CD4-positive, CD25-positive, alpha-beta regulatory T cell (primary cell): ENCODE measurements around the gene SCAF8. TPM values are rescaled to one million over a fixed set of nuclear protein-coding genes. Genes with fewer than 3 reads are reported as not detected.
A peak's percentile ranks its signal among the peaks of the same experiment; 100 is the strongest.

ENCODE experiments used
- ATAC-seq, 2 donors: fragments of 150-1000 bp; cut with Tn5 transposase; one replicate each; pipeline ENCODE4 v1.10.0; 2021; ENCODE audit warnings: low read depth in 2 of 2, moderate number of reproducible peaks in 2 of 2, moderate library complexity in 1 of 2
- DNase-seq, 3 donors: peaks; one replicate each; pipeline versions ENCODE4 v3.0.0 to v3.0.0-alpha.2; 2012 to 2022; ENCODE audit warnings: mixed read lengths in 1 of 3
- H3K27ac ChIP-seq: one replicate; pipeline ENCODE4 v1.7.0; 2013; ENCODE audit warnings: mild to moderate bottlenecking, low read length; ENCODE audit not compliant: insufficient read depth, poor library complexity, severe bottlenecking
- H3K27me3 ChIP-seq: one replicate; pipeline ENCODE4 v1.7.0; 2013; ENCODE audit warnings: low read length; ENCODE audit not compliant: control insufficient read depth, insufficient read depth
- H3K36me3 ChIP-seq: one replicate; pipeline ENCODE4 v1.7.0; 2013; ENCODE audit warnings: mild to moderate bottlenecking, low read length, moderate library complexity; ENCODE audit not compliant: control insufficient read depth, insufficient read depth
- H3K4me1 ChIP-seq: 2 replicates; pipeline ENCODE4 v1.7.0; 2013; ENCODE audit warnings: mild to moderate bottlenecking, low read length; ENCODE audit not compliant: insufficient read depth, control insufficient read depth, poor library complexity, severe bottlenecking
- H3K4me3 ChIP-seq: one replicate; pipeline ENCODE4 v1.7.0; 2013; ENCODE audit warnings: low read depth, mild to moderate bottlenecking, low read length, moderate library complexity
- H3K9me3 ChIP-seq, 2 experiments: 1 replicate in 1 of 2; 2 replicates in 1 of 2; pipeline ENCODE4 v1.7.0; 2013; ENCODE audit warnings: low read length in 2 of 2, mild to moderate bottlenecking in 1 of 2, moderate library complexity in 1 of 2; ENCODE audit not compliant: control insufficient read depth in 2 of 2
- H3K27ac Mint-ChIP-seq, 3 donors: one replicate each; pipeline ENCODE4 v1.8.0; 2020 to 2022; ENCODE audit warnings: mild to moderate bottlenecking in 3 of 3, mixed read lengths in 3 of 3, moderate library complexity in 2 of 3
- H3K27me3 Mint-ChIP-seq: one replicate; pipeline ENCODE4 v1.8.0; 2022; ENCODE audit warnings: mild to moderate bottlenecking, mixed read lengths
- H3K36me3 Mint-ChIP-seq: one replicate; pipeline ENCODE4 v1.8.0; 2020; ENCODE audit warnings: mixed read lengths
- H3K4me1 Mint-ChIP-seq, 4 donors: one replicate each; pipeline ENCODE4 v1.8.0; 2020 to 2022; ENCODE audit warnings: mixed read lengths in 4 of 4, mild to moderate bottlenecking in 1 of 4
- H3K4me3 Mint-ChIP-seq, 4 donors: one replicate each; pipeline ENCODE4 v1.8.0; 2020 to 2022; ENCODE audit warnings: mild to moderate bottlenecking in 4 of 4, mixed read lengths in 4 of 4, moderate library complexity in 3 of 4
- H3K9me3 Mint-ChIP-seq, 7 donors: one replicate each; pipeline ENCODE4 v1.8.0; 2020 to 2022; ENCODE audit warnings: mixed read lengths in 7 of 7, mild to moderate bottlenecking in 3 of 7, moderate library complexity in 2 of 7
- polyA plus RNA-seq, 4 donors: library from polyadenylated mRNA; unstranded; fragments of 300-500 nt; fragmentation: Illumina TruSeq; gene quantifications; one replicate each; pipeline ENCODE4 v1.2.3, GENCODE V29; 2021
- total RNA-seq: library from RNA; stranded (reverse); gene quantifications from one replicate; pipeline ENCODE4 v1.2.3, GENCODE V29; 2022

Gene SCAF8
- total and polyA plus RNA-seq, 5 donors from 2014 or later: 13.7 to 72.0 (median 15.3) TPM

- Mint-ChIP-seq H3K4me3 (no peak overlapping the region), H3K4me1 (peaks cover 0 to 9% (median under 1%) of the 10 kb centered on the region in 4 donors), H3K27ac (no peak overlapping the region), H3K27me3 (no peaks in the 10 kb centered on the region), H3K36me3 (peaks cover 36% of the 10 kb centered on the region), H3K9me3 (no peaks in the 10 kb centered on the region)
- H3K4me1 ChIP-seq: no peaks in the 10 kb centered on the region
- H3K36me3 ChIP-seq: no peaks in the 10 kb centered on the region
- DNase-seq: no peak
- no peak overlapping the region for H3K4me3 ChIP-seq
- no peaks in the 10 kb centered on the region for H3K9me3 ChIP-seq
- no peak overlapping the region for H3K27ac ChIP-seq
- ATAC-seq: no peak
- no peaks in the 10 kb centered on the region for H3K27me3 ChIP-seq
Measured at GRCh38 chr6:154876486-154877280, 143.5 kb downstream of the SCAF8 start.

DNA sequence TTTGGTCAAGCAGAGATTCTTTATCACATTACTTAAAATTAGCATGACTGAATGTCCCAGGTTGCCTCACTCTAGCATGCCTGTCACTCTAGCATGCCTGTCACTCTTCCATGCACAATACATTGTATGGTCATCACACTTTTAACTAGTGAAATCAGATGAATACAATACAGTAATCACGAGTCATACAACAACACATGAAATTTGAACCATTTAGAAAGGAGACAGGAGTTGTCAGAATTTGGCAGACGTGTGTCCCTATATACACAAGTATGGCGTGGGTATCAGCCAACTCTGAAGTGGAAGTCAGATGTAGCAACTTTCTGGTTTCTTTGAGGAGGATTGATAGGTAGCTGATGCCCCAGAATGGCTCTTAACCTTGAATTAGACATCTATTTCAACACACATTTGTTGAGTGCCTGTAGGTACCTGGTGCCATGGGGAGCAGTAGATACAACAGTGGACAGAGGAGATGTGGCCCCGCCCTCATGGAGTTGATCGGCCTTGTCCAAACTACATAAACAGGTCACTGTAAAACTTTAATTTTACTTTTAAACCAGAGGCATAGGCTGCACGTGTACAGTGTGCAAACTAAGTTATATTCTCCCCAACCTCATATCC lies 145.8 kb downstream of the SCAF8 start:
- no peaks in the 10 kb centered on the region for H3K9me3 ChIP-seq
- ATAC-seq: no peak
- H3K4me3 Mint-ChIP-seq: no peak overlapping the region
- H3K27ac ChIP-seq: no peak overlapping the region
- no peak overlapping the region for H3K4me3 ChIP-seq
- H3K36me3 Mint-ChIP-seq: peaks cover 38% of the 10 kb centered on the region
- no peaks in the 10 kb centered on the region for H3K4me1 ChIP-seq
- H3K27me3 ChIP-seq: no peaks in the 10 kb centered on the region
- H3K27ac Mint-ChIP-seq: no peak overlapping the region
- peaks cover 5% of the 10 kb centered on the region for H3K36me3 ChIP-seq
- H3K27me3 Mint-ChIP-seq: no peaks in the 10 kb centered on the region
- H3K9me3 Mint-ChIP-seq: no peaks in the 10 kb centered on the region
- no peak for DNase-seq
- H3K4me1 Mint-ChIP-seq: peaks cover 0 to 6% (median 3%) of the 10 kb centered on the region in 4 donors

DNA sequence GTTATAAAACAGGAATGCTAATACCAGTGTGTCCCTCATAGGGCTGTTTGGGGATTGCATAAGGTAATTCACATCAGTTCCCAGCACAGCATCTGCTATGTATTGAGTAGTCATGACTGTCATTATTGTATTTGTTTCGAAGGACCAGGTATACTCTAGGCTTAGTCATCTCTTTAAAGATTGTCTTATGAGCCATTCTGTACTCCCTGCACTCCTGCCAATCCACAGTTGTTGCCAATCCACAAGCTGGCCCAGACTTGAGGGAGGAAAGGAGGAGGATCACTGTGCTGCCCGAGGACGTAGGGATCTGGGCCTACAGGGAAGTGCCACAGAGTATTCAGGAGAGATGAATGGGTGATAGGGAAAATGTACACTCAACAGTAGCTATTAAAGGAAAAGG lies 148.9 kb downstream of the SCAF8 start:
- peaks cover 5% of the 10 kb centered on the region for H3K36me3 ChIP-seq
- H3K4me3 Mint-ChIP-seq: peak overlapping the region in 1 of 4 donors; percentile 90
- H3K27ac ChIP-seq: no peak overlapping the region
- no peak overlapping the region for H3K4me3 ChIP-seq
- H3K9me3 Mint-ChIP-seq: no peaks in the 10 kb centered on the region
- H3K4me1 Mint-ChIP-seq: peaks cover 0 to 8% (median 1%) of the 10 kb centered on the region in 4 donors
- H3K9me3 ChIP-seq: no peaks in the 10 kb centered on the region
- no peak for DNase-seq
- ATAC-seq: no peak
- H3K36me3 Mint-ChIP-seq: peaks cover 35% of the 10 kb centered on the region
- H3K27ac Mint-ChIP-seq: no peak overlapping the region
- H3K27me3 Mint-ChIP-seq: no peaks in the 10 kb centered on the region
- H3K27me3 ChIP-seq: no peaks in the 10 kb centered on the region
- no peaks in the 10 kb centered on the region for H3K4me1 ChIP-seq

Other genes starting within 250 kb of the SCAF8 start
- 0.25 TPM for gene CNKSR3, start 222.7 kb upstream of the SCAF8 start, total RNA-seq
- gene CNKSR3, start 222.7 kb upstream of the SCAF8 start, polyA plus RNA-seq: not detected